T-helper 1 cell (primary cell): ENCODE data around the gene PLCL2.

Source experiments
- DNase-seq, 5 donors: peaks; one replicate each; pipeline ENCODE4 v3.0.0-alpha.2; 2012 to 2020

Gene PLCL2

GRCh38 chr3:16866571-16866970 is 18.2 kb upstream of the PLCL2 start:
- no peak for DNase-seq

DNA sequence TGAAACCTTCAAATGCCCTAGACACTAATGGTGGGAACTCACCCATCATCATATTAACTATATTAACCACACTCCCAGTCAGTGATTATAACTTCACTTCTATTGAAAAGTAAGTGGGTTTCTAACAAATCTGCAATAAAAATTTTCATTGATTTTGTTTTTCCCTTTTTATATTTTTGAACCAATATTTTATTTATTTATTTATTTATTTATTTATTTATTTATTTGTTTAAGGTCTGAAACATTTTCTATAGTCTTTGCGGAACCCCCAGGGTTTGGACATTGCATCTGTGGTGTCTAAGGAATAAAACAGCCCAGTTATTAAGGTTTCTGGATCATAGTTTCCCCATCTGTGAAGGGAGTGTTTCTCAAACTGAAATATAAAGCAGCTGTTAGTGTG is 16.2 kb upstream of the PLCL2 start:
- no peak for DNase-seq

DNA sequence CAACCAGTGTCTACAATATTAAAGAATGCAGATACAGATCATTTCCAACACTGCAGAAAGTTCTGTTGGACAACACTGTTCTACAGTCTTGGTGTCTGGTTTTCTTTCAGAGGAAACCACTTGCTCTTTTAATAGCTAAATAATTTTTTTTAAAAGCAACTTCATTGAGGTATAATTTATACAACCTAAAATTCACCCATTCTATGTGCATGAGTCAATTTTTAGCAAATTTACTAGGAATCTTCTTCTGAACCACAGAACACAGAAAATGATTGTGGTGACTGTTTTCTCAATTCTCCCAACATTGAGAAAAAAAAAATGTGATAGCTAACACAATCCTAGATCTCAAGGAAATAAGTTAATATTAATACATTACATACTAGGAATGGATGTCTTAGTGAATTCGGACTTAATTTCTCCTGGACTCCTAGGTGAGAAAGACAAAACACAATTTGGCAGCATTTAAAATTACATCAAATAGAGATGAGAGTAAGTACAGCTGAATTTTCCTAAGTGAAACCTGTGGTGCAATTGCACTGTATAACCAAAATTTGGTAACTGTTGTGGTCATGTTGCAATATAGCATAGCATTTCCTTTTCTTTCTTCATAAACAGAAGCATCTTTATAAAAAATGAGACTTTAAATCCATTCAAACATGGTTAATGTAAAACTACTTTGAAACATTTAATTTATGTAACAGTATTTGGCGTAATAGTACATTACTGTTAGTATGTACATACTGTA is 15.3 kb upstream of the PLCL2 start:
- no peak for DNase-seq

DNA sequence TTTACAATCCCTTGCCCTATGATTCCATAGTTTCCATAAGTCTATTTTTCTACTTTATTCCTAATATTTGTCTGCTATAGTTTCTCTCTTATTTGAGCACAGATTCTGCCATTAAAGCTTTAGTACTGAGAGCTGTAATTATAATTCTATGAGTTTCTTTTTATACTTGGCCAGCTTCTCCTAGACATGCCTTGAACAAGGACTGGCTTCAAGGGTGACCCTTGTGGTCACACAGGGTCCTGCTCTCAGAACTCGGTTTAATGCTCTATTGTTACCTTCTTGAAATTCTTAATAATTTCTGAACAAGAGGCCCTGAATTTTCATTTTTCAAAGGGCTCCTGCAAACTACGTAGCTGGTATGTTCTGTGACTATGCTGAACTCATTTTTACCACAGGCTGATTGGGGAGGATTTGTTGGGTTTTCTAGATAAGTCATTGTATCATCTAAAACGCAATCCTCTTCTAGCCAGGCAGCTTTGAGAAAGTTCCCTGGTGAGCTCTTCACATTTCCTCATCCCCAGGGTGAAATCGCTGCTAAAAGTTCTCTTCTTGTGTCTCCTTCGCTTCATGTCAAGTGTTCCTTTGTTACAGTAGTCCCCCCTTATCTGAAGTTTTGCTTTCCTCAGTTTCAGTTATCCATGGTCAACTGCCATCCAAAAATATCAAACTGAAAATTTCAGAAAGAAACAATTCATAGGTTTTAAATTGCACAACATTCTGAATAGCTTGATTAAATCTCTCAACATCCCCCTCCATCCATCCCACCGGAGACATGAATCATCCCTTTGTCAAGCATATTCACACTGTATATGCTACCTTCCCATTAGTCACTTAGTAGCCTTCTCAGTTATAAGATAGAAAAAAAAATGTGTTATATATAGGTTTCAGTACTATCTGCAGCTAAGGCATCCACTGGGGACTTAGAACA is 12.6 kb upstream of the PLCL2 start:
- no peak for DNase-seq

GRCh38 chr3:16873872-16874271 is 10.9 kb upstream of the PLCL2 start:
- no peak for DNase-seq

GRCh38 chr3:16875876-16876550 is 8.7 kb upstream of the PLCL2 start:
- no peak for DNase-seq

DNA sequence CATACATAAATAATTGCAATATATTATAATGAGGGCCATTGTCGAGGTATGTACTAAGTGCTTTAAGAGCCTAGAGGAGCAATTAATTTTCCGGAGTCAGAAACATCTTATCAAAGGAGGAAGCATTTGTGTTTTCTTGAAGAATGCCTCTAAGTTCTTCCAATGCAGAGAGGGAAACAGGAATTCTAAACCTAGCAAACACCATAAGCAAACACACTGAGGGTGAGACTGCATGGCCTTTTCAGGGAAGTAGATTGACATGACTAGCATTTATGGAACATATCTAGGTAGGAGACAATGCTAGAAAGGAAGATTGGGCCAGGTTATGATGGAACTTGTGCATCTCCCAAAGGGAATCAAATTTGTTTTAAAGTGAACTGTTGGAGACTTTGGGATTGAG is 7.2 kb upstream of the PLCL2 start:
- no peak for DNase-seq

GRCh38 chr3:16877911-16878310 is 6.8 kb upstream of the PLCL2 start:
- DNase-seq, result no peak

- no peak for DNase-seq
Observed at GRCh38 chr3:16881896-16882630, 2.7 kb upstream of the PLCL2 start.

DNA sequence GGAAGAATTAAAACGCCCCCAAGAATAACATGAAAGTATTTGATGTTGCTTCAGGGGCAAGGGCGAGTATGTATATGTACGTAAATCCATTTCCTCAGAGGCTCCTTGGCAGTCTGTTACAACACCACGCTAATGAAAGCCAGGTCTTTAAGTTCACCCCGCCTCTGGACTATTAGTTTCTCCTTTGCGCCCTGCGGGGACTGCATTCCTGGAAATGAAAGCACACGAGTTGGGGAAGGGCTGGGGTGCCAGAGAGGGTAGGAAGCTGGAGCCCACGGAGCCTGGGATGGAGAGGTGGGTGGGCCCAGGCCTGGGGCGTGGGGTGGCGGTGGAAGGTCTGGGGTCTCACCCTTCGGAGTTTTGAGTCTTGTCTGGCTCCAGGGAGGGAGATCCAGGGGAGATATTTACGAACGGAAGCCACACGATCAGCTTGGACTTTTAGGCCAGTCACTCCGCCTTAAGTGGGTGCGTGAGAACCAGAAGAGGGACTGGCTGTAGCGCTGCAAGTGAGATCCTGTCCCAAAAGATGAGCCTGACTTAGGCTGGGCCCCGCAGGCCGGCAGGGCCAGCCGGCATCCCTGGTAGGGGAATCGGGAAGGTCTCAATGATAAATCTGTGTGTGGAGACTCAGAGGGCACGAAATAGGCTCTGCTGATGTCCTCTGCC is 1.6 kb upstream of the PLCL2 start:
- DNase-seq, result no peak

DNA sequence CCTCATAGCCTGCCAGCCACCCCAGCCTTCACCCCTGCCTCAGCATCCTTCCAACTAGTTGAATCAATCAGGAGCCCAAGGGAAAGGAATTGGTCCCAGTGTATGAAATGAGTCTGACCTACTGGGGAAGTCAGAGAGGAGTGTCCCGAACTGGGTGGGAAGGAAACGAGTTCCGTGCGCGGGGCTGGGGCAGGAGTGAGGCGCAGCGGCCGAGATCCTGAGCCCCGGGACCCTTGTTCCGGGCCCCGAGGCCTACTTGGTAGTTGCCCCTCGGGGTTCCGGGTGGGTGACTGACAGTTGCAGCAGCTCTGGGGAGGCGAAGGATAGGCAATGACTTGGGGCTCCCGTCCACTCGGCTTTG is 1.1 kb upstream of the PLCL2 start:
- DNase-seq, result no peak

DNA sequence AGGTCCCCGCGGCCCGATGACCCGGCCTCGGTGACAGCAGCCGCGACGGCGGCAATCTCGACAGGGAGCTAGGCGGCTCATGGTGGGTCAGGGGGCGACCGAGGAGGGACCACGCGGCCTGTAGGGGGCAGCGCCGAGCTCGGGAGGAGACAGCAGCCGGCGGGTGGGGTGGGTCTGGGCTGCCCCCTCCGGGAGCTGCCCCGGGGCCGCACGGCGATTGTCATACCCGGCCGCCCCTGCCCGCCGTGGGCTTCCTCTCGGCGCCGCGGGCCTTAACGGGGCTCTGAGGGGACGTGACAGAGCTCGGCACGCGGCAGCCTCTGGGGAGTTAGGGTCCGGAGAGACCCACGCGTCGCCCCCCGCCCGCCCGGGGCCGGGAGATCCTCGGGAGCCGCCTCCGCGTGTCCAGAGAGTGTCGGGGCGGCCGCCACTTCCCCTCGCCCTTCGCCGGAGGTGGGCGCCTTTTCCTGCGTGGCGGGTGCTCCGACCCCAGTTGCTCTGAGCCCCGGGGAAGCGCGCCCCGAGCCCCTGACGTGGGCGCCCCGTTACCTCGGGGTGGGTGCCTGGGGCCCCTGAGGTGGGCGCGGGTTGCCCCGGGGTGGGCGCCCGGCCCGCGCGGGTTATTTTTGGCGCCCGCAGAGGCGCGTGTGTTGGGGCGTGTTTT is 539 bp upstream of the PLCL2 start:
- peak; percentile 52 to 70 (median 60) for DNase-seq

GRCh38 chr3:16885593-16886302 is 993 bp downstream of the PLCL2 start:
- DNase-seq, result no peak

GRCh38 chr3:16886303-16886683 is 1.5 kb downstream of the PLCL2 start:
- DNase-seq, result peak in 1 of 5 donors; percentile 45

DNA sequence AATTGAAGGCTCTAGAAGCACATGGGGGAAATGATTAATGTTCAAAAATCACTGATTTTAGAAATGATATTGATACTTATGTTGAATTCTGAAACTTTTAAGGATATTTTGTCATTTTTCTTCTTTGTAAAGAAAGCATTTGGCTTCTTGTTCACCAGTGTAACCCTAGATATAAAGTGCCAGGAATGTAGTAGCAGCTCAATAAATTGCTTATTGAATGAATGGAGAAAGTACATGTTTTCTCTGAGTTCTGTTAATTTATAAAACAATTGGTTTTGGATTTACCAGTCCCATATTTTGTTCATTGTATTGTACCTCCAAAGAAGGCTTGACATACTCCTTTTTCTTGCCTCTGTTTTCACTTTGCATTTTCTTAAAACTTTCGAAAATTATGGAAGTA is 2.4 kb downstream of the PLCL2 start:
- no peak for DNase-seq

- no peak for DNase-seq
Observed at GRCh38 chr3:16888356-16888755, 3.6 kb downstream of the PLCL2 start.

- DNase-seq, result peak in 1 of 5 donors; percentile 62
Observed at GRCh38 chr3:16888785-16889607, 4.2 kb downstream of the PLCL2 start.

DNA sequence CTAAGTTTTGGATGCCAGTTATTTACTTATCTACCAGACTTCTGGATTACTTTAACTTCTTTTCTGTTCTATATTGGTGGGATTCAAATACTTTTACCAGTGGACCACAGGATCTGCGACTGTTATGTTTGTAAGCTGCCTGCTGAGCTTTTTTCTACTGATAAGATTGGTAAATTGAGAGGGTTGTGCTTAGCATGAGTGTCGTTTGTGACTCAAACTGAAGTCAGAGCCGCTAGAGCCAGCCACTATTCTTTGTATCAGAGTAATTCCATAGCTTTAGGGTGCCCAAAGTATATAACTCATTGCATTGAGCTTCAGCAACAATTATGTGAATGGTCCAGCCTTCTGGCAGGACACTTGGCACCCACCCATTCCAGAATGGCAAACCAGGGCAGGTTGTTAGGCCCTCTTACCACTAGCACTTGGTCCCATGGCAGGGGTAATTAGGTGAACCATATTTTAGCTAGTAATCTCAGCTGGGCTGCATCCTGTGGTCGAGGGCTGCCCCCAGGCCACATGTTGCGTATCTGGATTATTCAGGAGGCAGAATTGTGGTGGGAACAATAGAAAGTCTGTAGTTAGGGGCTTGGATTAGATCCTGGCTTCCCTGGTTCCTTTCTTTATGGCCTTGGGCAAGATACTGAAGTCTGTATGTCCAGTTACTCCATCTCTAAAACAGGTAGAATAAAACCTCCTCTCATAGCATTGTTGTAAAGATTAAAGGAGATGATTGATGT is 6.0 kb downstream of the PLCL2 start:
- no peak for DNase-seq

GRCh38 chr3:16893618-16894200 is 9.0 kb downstream of the PLCL2 start:
- no peak for DNase-seq
